GM18517 (cell line): Measurements from ENCODE around the gene SESN3.
"Not testable (repeated sequence)": the region's sequence is repeated elsewhere in the genome, so short reads cannot be mapped to it uniquely, and the experiment has no call there.

Source experiments
- ATAC-seq: cut with Tn5 transposase; IDR thresholded peaks from one replicate; pipeline ENCODE4 v1.9.1; 2021; ENCODE audit warnings: mild to moderate bottlenecking, moderate library complexity; ENCODE audit not compliant: unreplicated experiment

Gene SESN3

GRCh38 chr11:95252586-95252985 is 21.6 kb upstream of the SESN3 start:
- ATAC-seq: no peak

- not testable (repeated sequence) for ATAC-seq
These were observed 20.9 kb upstream of the SESN3 start for GRCh38 chr11:95251896-95252295.

GRCh38 chr11:95248666-95249467 is 17.9 kb upstream of the SESN3 start:
- peak; percentile 84 for ATAC-seq

- ATAC-seq: no peak
These were observed 16.9 kb upstream of the SESN3 start for GRCh38 chr11:95247883-95248282.

GRCh38 chr11:95247127-95247684 is 16.2 kb upstream of the SESN3 start:
- no peak for ATAC-seq

GRCh38 chr11:95245581-95245980 is 14.6 kb upstream of the SESN3 start:
- no peak for ATAC-seq

GRCh38 chr11:95245038-95245437 is 14.0 kb upstream of the SESN3 start:
- no peak for ATAC-seq

- no peak for ATAC-seq
These were observed 12.7 kb upstream of the SESN3 start for GRCh38 chr11:95243673-95244072.

- no peak for ATAC-seq
These were observed 12.0 kb upstream of the SESN3 start for GRCh38 chr11:95242845-95243605.

- peak; percentile 69 for ATAC-seq
These were observed 11.3 kb upstream of the SESN3 start for GRCh38 chr11:95242091-95242844.

GRCh38 chr11:95241681-95242081 is 10.7 kb upstream of the SESN3 start:
- ATAC-seq: peak; percentile 77

GRCh38 chr11:95239871-95240649 is 9.1 kb upstream of the SESN3 start:
- ATAC-seq: no peak

- no peak for ATAC-seq
These were observed 1.7 kb upstream of the SESN3 start for GRCh38 chr11:95232666-95233065.

GRCh38 chr11:95231881-95232605 is 1.0 kb upstream of the SESN3 start:
- ATAC-seq: peak; percentile 27

GRCh38 chr11:95230810-95231126 is 234 bp downstream of the SESN3 start:
- peak; percentile 6 for ATAC-seq

- no peak for ATAC-seq
These were observed 801 bp downstream of the SESN3 start for GRCh38 chr11:95229993-95230809.

- ATAC-seq: no peak
These were observed 1.6 kb downstream of the SESN3 start for GRCh38 chr11:95229199-95229992.

GRCh38 chr11:95228081-95228749 is 2.8 kb downstream of the SESN3 start:
- ATAC-seq: no peak
